C4-2B (cell line): ENCODE measurements around the gene MYBPC2.

Experiments
- H3K27ac ChIP-seq: fragments of 450-650 bp; 2 replicates; pipeline ENCODE4 v1.5.1; 2017
- CTCF ChIP-seq: fragments of 450-650 bp; conservative IDR thresholded peaks from 2 replicates; pipeline ENCODE4 v1.5.1; 2017; ENCODE audit warnings: mild to moderate bottlenecking
- ZFX ChIP-seq: fragments of 450-650 bp; IDR thresholded peaks from 2 replicates; pipeline ENCODE4 v1.6.1; 2017

MYBPC2 gene

GRCh38 chr19:50419022-50419579 is 13.6 kb upstream of the MYBPC2 start:
- TF ChIP-seq ZFX (no peak), CTCF (no peak)
- no peak overlapping the region for H3K27ac ChIP-seq

- H3K27ac ChIP-seq, result no peak overlapping the region
- TF ChIP-seq CTCF (no peak), ZFX (no peak)
Measured at GRCh38 chr19:50419580-50420035, 13.1 kb upstream of the MYBPC2 start.

- H3K27ac ChIP-seq, result no peak overlapping the region
- TF ChIP-seq CTCF, result no peak
- TF ChIP-seq ZFX, result no peak
Measured at GRCh38 chr19:50420127-50420526, 12.6 kb upstream of the MYBPC2 start.

GRCh38 chr19:50420808-50421207 is 11.9 kb upstream of the MYBPC2 start:
- H3K27ac ChIP-seq, result no peak overlapping the region
- TF ChIP-seq ZFX, result no peak
- TF ChIP-seq CTCF, result no peak

GRCh38 chr19:50422397-50423278 is 10.1 kb upstream of the MYBPC2 start:
- TF ChIP-seq CTCF (no peak), ZFX (no peak)
- no peak overlapping the region for H3K27ac ChIP-seq

GRCh38 chr19:50423279-50424113 is 9.2 kb upstream of the MYBPC2 start:
- no peak overlapping the region for H3K27ac ChIP-seq
- no peak for TF ChIP-seq ZFX
- TF ChIP-seq CTCF, result no peak
